SU-DHL-6 (cell line): ENCODE results near the gene ENTPD6.

Source experiments
- H2AFZ ChIP-seq: fragments of 200-600 bp; sonication (generic); 2 replicates; pipeline ENCODE4 v1.6.1; 2014; ENCODE audit warnings: low read depth, mild to moderate bottlenecking, moderate library complexity, mixed read lengths, antibody characterized with exemption, low read length; ENCODE audit not compliant: severe bottlenecking
- H3F3A ChIP-seq: fragments of 200-600 bp; shearing (Covaris generic); 2 replicates; pipeline ENCODE4 v1.6.0; 2016; ENCODE audit warnings: antibody characterized with exemption, mild to moderate bottlenecking; ENCODE audit not compliant: insufficient read depth
- H3K27ac ChIP-seq: fragments of 200-600 bp; sonication (generic); 2 replicates; pipeline ENCODE4 v1.5.1; 2016; ENCODE audit warnings: low read depth, mild to moderate bottlenecking, low read length, moderate library complexity, mixed read lengths
- H3K27me3 ChIP-seq: fragments of 200-600 bp; sonication (generic), shearing (Covaris generic); 2 replicates; pipeline ENCODE4 v1.6.0; 2014; ENCODE audit warnings: mild to moderate bottlenecking, low read length
- H3K36me3 ChIP-seq: fragments of 200-600 bp; sonication (generic); 2 replicates; pipeline ENCODE4 v1.6.1; 2014; ENCODE audit warnings: mild to moderate bottlenecking, low read length, mixed read lengths
- H3K4me2 ChIP-seq: fragments of 300-600, 200-600 bp; shearing (Covaris generic), sonication (generic); 2 replicates; pipeline ENCODE4 v1.6.0; 2014; ENCODE audit warnings: low read length, low read depth, mild to moderate bottlenecking; ENCODE audit not compliant: poor library complexity, severe bottlenecking
- H3K4me3 ChIP-seq: fragments of 200-600 bp; sonication (generic); 2 replicates; pipeline ENCODE4 v1.5.1; 2014; ENCODE audit warnings: antibody characterized with exemption, low read length, mild to moderate bottlenecking, mixed read lengths; ENCODE audit not compliant: insufficient read depth, poor library complexity, severe bottlenecking
- H3K79me2 ChIP-seq: fragments of 200-600 bp; sonication (generic); 2 replicates; pipeline ENCODE4 v1.6.1; 2014; ENCODE audit warnings: mild to moderate bottlenecking, low read length, moderate library complexity; ENCODE audit not compliant: insufficient read depth
- H3K9ac ChIP-seq: fragments of 200-600 bp; sonication (generic); 2 replicates; pipeline ENCODE4 v1.7.0; 2014; ENCODE audit warnings: mild to moderate bottlenecking, low read length
- H3K9me2 ChIP-seq: fragments of 200-600 bp; sonication (generic); replicated peaks from 2 replicates; pipeline ENCODE4 v1.6.1; 2014; ENCODE audit warnings: low read length; ENCODE audit not compliant: insufficient read depth
- H3K9me3 ChIP-seq: fragments of 200-600 bp; sonication (generic); 2 replicates; pipeline ENCODE4 v1.6.1; 2014; ENCODE audit warnings: low read length, mixed read lengths; ENCODE audit not compliant: insufficient read depth
- H4K20me1 ChIP-seq: fragments of 200-600 bp; sonication (generic); 2 replicates; pipeline ENCODE4 v1.6.1; 2014; ENCODE audit warnings: low read depth, mild to moderate bottlenecking, antibody characterized with exemption, low read length, moderate library complexity, mixed read lengths
- EZH2phosphoT487 ChIP-seq: fragments of 200-600 bp; sonication (generic), shearing (Covaris generic); conservative IDR thresholded peaks from 2 replicates; pipeline ENCODE4 v1.6.1; 2018; ENCODE audit warnings: mild to moderate bottlenecking, antibody characterized with exemption, low read length, moderate library complexity, mixed read lengths
- TF ChIP-seq, protein P1 (sequence below): fragments of 200-600 bp; sonication (generic); IDR thresholded peaks from one replicate; pipeline ENCODE4 v1.5.1; 2017; ENCODE audit warnings: antibody characterized with exemption, mild to moderate bottlenecking, low read length, moderate library complexity; ENCODE audit not compliant: insufficient read depth, poor library complexity, severe bottlenecking

Gene ENTPD6

DNA sequence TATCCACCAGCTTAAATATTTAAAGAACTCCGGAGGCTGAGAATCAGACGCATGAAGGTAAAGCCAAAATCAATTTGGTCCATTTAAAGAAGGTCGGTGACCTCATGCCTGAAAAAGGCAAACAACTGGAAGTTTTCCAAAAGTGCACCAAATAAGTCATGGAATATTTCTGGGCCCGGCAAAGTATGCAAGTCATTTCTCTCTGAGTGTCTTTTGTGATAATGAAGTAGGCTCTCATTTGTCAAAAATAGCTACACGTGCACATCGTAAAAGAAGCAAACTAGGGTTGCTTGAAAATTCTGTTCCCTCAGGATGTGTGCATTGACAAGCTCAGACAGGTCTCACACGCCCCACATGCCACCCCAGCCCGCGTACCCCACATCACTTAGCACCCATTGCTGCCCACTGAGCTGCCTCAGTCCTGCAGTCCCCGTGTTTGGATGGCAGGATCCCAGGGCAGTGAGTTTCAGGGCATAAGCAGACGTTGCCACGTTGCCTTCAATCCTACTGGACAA is 31.9 kb downstream of the ENTPD6 start:
- no peaks in the 10 kb centered on the region for H4K20me1 ChIP-seq
- H3F3A ChIP-seq: no peaks in the 10 kb centered on the region
- H3K36me3 ChIP-seq: no peaks in the 10 kb centered on the region
- no peak overlapping the region for H3K4me3 ChIP-seq
- no peak overlapping the region for H2AFZ ChIP-seq
- no peak overlapping the region for H3K4me2 ChIP-seq
- no peak overlapping the region for H3K9ac ChIP-seq
- no peak for TF ChIP-seq EZH2phosphoT487
- TF ChIP-seq, protein P1, sequence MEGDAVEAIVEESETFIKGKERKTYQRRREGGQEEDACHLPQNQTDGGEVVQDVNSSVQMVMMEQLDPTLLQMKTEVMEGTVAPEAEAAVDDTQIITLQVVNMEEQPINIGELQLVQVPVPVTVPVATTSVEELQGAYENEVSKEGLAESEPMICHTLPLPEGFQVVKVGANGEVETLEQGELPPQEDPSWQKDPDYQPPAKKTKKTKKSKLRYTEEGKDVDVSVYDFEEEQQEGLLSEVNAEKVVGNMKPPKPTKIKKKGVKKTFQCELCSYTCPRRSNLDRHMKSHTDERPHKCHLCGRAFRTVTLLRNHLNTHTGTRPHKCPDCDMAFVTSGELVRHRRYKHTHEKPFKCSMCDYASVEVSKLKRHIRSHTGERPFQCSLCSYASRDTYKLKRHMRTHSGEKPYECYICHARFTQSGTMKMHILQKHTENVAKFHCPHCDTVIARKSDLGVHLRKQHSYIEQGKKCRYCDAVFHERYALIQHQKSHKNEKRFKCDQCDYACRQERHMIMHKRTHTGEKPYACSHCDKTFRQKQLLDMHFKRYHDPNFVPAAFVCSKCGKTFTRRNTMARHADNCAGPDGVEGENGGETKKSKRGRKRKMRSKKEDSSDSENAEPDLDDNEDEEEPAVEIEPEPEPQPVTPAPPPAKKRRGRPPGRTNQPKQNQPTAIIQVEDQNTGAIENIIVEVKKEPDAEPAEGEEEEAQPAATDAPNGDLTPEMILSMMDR: no peak
- no peaks in the 10 kb centered on the region for H3K27me3 ChIP-seq
- no peaks in the 10 kb centered on the region for H3K79me2 ChIP-seq
- no peaks in the 10 kb centered on the region for H3K9me3 ChIP-seq
- H3K9me2 ChIP-seq: no peaks in the 10 kb centered on the region
- H3K27ac ChIP-seq: no peak overlapping the region

DNA sequence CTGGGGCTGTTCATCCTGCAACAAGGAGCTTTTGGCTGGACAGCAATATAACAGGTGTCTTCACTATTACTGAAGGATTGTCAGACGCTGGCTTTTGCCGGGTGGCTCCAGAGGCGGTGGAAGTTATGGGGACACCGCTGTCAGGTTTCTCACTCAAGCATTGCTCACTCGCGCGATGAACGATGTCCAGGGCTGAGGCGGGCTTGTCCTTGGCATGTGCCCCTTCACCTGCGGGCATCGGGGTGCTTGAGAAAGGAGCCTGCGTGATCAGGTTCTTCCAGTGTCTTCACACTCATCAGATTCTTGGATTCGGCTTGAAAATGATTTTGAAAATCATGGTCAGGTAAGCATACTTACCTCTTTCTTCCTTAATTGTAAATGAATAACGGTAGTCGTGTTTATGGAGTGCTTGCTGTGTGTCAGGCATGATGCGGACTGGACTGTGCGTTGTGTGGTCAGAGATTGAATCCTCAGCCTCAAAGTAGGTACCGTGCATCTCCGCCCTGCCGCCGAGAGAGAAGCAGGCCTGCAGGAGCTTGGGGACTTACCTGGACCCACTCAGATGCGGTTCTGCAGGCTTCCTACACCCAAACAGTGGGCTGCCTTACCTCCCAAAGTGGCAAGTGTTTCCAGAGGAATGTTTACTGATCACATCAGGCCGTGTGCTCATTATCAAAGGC is 34.1 kb downstream of the ENTPD6 start:
- H3K4me2 ChIP-seq: no peak overlapping the region
- no peak overlapping the region for H3K27ac ChIP-seq
- H3K9me2 ChIP-seq: no peaks in the 10 kb centered on the region

DNA sequence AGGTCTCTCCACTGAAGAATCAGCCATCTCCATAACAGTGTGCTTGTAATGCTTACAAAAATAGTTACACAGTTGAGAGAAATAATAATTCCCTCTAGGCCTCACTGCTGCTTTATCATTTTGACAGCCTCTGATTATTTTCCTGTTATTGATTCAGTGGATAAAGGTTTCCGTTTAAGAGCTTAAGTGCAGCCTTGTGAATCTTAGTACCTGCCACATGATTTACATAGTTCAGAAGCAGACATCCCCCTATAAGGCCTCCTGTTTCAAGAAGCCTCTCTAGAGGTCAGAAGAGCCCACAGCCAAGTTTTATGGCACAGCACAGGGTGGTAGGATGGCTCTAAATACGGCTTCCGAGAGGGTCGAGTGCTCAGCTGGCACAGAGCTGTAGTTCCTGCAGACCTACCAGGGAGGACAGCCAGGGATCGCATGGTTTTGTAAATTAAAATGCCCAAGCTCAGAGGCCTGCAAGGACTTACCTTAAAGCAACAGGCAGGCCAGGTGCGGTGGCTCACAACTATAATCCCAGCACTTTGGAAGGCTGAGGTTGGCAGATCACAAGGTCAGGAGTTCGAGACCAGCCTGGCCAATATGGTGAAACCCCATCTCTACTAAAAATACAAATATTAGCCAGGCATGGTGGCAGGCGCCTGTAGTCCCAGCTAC is 34.8 kb downstream of the ENTPD6 start:
- Histone ChIP-seq H3F3A (no peaks in the 10 kb centered on the region), H3K9me2 (no peaks in the 10 kb centered on the region), H3K4me2 (no peak overlapping the region), H2AFZ (no peak overlapping the region), H3K9me3 (no peaks in the 10 kb centered on the region), H3K27ac (no peak overlapping the region), H3K4me3 (no peak overlapping the region), H3K36me3 (no peaks in the 10 kb centered on the region), H4K20me1 (no peaks in the 10 kb centered on the region), H3K79me2 (no peaks in the 10 kb centered on the region), H3K9ac (no peak overlapping the region), H3K27me3 (no peaks in the 10 kb centered on the region)
- TF ChIP-seq, protein P1: no peak

More for the DNA sequence above, 34.1 kb downstream of the ENTPD6 start:
- Histone ChIP-seq H3F3A (no peaks in the 10 kb centered on the region), H3K27me3 (no peaks in the 10 kb centered on the region), H3K36me3 (no peaks in the 10 kb centered on the region), H3K9ac (no peak overlapping the region), H4K20me1 (no peaks in the 10 kb centered on the region), H2AFZ (no peak overlapping the region), H3K79me2 (no peaks in the 10 kb centered on the region), H3K9me3 (no peaks in the 10 kb centered on the region), H3K4me3 (no peak overlapping the region)
- no peak for TF ChIP-seq EZH2phosphoT487
- TF ChIP-seq, protein P1: no peak
